ENCODE measurements around the gene LRRFIP1. TPM values are rescaled to one million over a fixed set of nuclear protein-coding genes. Genes with fewer than 3 reads are reported as not detected.

Gene LRRFIP1
- total and polyA plus RNA-seq, 2 donors (not counting 3 experiments of a cell fraction or from before 2014, with no cell fraction given) = 39.2 to 179 TPM

GRCh38 chr2:237667893-237668292 is 40.5 kb downstream of the LRRFIP1 start:
- TF ChIP-seq MYC (IDR thresholded peaks at IDR 0.05; ENCODE audit: low read depth, low read length) (no peak), CTCF (IDR thresholded peaks at IDR 0.05; ENCODE audit: extremely low read depth in 1 of 2, insufficient read depth in 1 of 2, low read depth in 1 of 2, low read length in 2 of 2) (no peak), GATA2 (IDR thresholded peaks at IDR 0.05; ENCODE audit: insufficient read depth, insufficient read length, low read depth, low read length) (no peak), POLR2AphosphoS5 (IDR thresholded peaks at IDR 0.05; ENCODE audit: insufficient read depth, low read depth, low read length) (no peak), JUN (IDR thresholded peaks at IDR 0.05; ENCODE audit: borderline replicate concordance, insufficient read depth, insufficient read length, low read depth) (no peak), POLR2A (IDR thresholded peaks at IDR 0.05; ENCODE audit: low read depth, low read length) (no peak), FOS (IDR thresholded peaks at IDR 0.05; ENCODE audit: borderline replicate concordance, insufficient read depth, low read length) (no peak), EZH2 (IDR thresholded peaks at IDR 0.05; ENCODE audit: borderline replicate concordance, low read depth, low read length, severe bottlenecking) (no peak), MAX (IDR thresholded peaks at IDR 0.05; ENCODE audit: insufficient read depth, insufficient read length) (no peak)
- no peaks in the 10 kb centered on the region for H3K9me1 ChIP-seq (replicated peaks; ENCODE audit: control insufficient read depth, extremely low read depth, insufficient read depth, low read length)
- no TSS peak for BruUV-seq (replicated peaks)
- H3K36me3 ChIP-seq (ENCODE audit: control insufficient read depth in 2 of 2, extremely low read depth in 1 of 2, insufficient read depth in 2 of 2, low read length in 2 of 2) = no peaks in the 10 kb centered on the region
- FAIRE-seq (no peak), DNase-seq (ENCODE audit: low read depth, low spot score) (no peak)
- no peaks in the 10 kb centered on the region for H3K79me2 ChIP-seq (ENCODE audit: control insufficient read depth, insufficient read depth, low read length)
- H3K4me1 ChIP-seq (ENCODE audit: control insufficient read depth, extremely low read depth, insufficient read depth, low read length) = peaks cover 3% of the 10 kb centered on the region
- ChIA-PET POLR2A (no interaction called here), CTCF (interaction anchor here (0.7 to 1.2 kb wide), 3 partner anchors 77 to 96 kb away, joined by 3 to 4 read pairs (median 4); no protein-coding TSS in a partner anchor)
- no peak overlapping the region for H2AFZ ChIP-seq (ENCODE audit: low read depth, low read length)
- no peak overlapping the region for H3K27ac ChIP-seq (ENCODE audit: insufficient read depth, low read depth, low read length)
- no peak overlapping the region for H3K4me2 ChIP-seq (ENCODE audit: insufficient read depth, low read length)
- no peak overlapping the region for H3K4me3 ChIP-seq (replicated peaks in 1 of 3; ENCODE audit: insufficient read depth in 1 of 3, low read depth in 1 of 3, low read length in 3 of 3)
- intact Hi-C loops (cut with micrococcal nuclease) = no loop called here
- dilution Hi-C loops (cut with MboI; ENCODE audit: extremely low pct_ligation_motif_present, low sequenced_read_pairs) = no loop called here
- no peak overlapping the region for H3K9ac ChIP-seq (replicated peaks; ENCODE audit: extremely low read depth, insufficient read depth, low read length)
- H4K20me1 ChIP-seq (replicated peaks; ENCODE audit: control insufficient read depth, extremely low read depth, insufficient read depth, low read length) = no peaks in the 10 kb centered on the region
- H3K27me3 ChIP-seq (ENCODE audit: control insufficient read depth in 2 of 2, insufficient read depth in 2 of 2, low read length in 2 of 2) = no peaks in the 10 kb centered on the region
- H3K9me3 ChIP-seq (replicated peaks; ENCODE audit: control insufficient read depth, insufficient read depth, low read length) = no peaks in the 10 kb centered on the region

Data from endothelial cell of umbilical vein (primary cell).